Neural cell (in vitro differentiated cells): ENCODE measurements around the gene CNGA1.
"Not testable (repeated sequence)": the region's sequence is repeated elsewhere in the genome, so short reads cannot be mapped to it uniquely, and the experiment has no call there.

ENCODE experiments used
- EP300 ChIP-seq: fragments of 450-650 bp; conservative IDR thresholded peaks from 2 replicates; pipeline ENCODE4 v1.6.1; 2014; ENCODE audit warnings: antibody characterized with exemption, mild to moderate bottlenecking, moderate library complexity; ENCODE audit not compliant: poor library complexity, severe bottlenecking
- EZH2 ChIP-seq: fragments of 200-600, 300-800 bp; shearing (Covaris generic), sonication (generic); IDR thresholded peaks from 2 replicates; pipeline ENCODE4 v1.6.1; 2014; ENCODE audit warnings: antibody characterized with exemption, low read length, borderline replicate concordance, mild to moderate bottlenecking; ENCODE audit not compliant: insufficient read depth, poor library complexity, severe bottlenecking
- MXI1 ChIP-seq: fragments of 450-650 bp; conservative IDR thresholded peaks from 2 replicates; pipeline ENCODE4 v1.6.1; 2014; ENCODE audit warnings: antibody characterized with exemption, mild to moderate bottlenecking; ENCODE audit not compliant: poor library complexity, severe bottlenecking
- POLR2AphosphoS5 ChIP-seq: IDR thresholded peaks from 2 replicates; pipeline ENCODE4 v1.6.1; 2012
- RAD21 ChIP-seq: fragments of 450-650 bp; conservative IDR thresholded peaks from 2 replicates; pipeline ENCODE4 v1.6.1; 2014; ENCODE audit warnings: antibody characterized with exemption, mild to moderate bottlenecking, moderate library complexity
- REST ChIP-seq: IDR thresholded peaks from 2 replicates; pipeline ENCODE4 v1.6.1; 2012; ENCODE audit warnings: borderline replicate concordance
- TAF1 ChIP-seq: IDR thresholded peaks from 2 replicates; pipeline ENCODE4 v1.6.1; 2012; ENCODE audit warnings: low read depth
- TF ChIP-seq, protein P1 (sequence below): fragments of 450-650 bp; IDR thresholded peaks from 2 replicates; pipeline ENCODE4 v1.5.1; 2014; ENCODE audit warnings: antibody characterized with exemption, mild to moderate bottlenecking, moderate library complexity; ENCODE audit not compliant: poor library complexity, severe bottlenecking

GRCh38 chr4:47922436-47923260 lies 93.8 kb downstream of the CNGA1 start:
- not testable (repeated sequence) for TF ChIP-seq REST, RAD21, POLR2AphosphoS5, EZH2, EP300, TAF1, MXI1
- TF ChIP-seq, protein P1, sequence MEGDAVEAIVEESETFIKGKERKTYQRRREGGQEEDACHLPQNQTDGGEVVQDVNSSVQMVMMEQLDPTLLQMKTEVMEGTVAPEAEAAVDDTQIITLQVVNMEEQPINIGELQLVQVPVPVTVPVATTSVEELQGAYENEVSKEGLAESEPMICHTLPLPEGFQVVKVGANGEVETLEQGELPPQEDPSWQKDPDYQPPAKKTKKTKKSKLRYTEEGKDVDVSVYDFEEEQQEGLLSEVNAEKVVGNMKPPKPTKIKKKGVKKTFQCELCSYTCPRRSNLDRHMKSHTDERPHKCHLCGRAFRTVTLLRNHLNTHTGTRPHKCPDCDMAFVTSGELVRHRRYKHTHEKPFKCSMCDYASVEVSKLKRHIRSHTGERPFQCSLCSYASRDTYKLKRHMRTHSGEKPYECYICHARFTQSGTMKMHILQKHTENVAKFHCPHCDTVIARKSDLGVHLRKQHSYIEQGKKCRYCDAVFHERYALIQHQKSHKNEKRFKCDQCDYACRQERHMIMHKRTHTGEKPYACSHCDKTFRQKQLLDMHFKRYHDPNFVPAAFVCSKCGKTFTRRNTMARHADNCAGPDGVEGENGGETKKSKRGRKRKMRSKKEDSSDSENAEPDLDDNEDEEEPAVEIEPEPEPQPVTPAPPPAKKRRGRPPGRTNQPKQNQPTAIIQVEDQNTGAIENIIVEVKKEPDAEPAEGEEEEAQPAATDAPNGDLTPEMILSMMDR = not testable (repeated sequence)
